ENCODE data around the gene RAD51B. TPM values are rescaled to one million over a fixed set of nuclear protein-coding genes. Genes with fewer than 3 reads are reported as not detected.
A peak's percentile ranks its signal among the peaks of the same experiment; 100 is the strongest.

The RAD51B gene
- total RNA-seq, 1 experiment from 2014 or later: 10.8 TPM

GRCh38 chr14:68408680-68409079 lies 589.1 kb downstream of the RAD51B start:
- Histone ChIP-seq H3K4me2 (ENCODE audit: low read length) (0 out of 2 replicates have a peak overlapping the region, but pooled peaks have one; percentile 8), H3K4me1 (ENCODE audit: insufficient read depth, low read length) (peaks cover 56% of the 10 kb centered on the region), H3K79me2 (ENCODE audit: low read length) (no peaks in the 10 kb centered on the region), H3K27me3 (ENCODE audit: low read length) (no peaks in the 10 kb centered on the region), H3K9me2 (replicated peaks; ENCODE audit: low read length) (no peaks in the 10 kb centered on the region), H3K36me3 (ENCODE audit: low read depth, low read length) (no peaks in the 10 kb centered on the region), H3K9me3 (ENCODE audit: low read length) (no peaks in the 10 kb centered on the region), H3K9ac (ENCODE audit: low read length) (no peak overlapping the region), H3K27ac (ENCODE audit: low read length) (peak overlapping the region; percentile 22; the same call in 1 of the 2 replicates), H3F3A (ENCODE audit: low read length, unreplicated experiment) (peaks cover 9% of the 10 kb centered on the region), H3K4me3 (ENCODE audit: low read length) (no peak overlapping the region), H4K20me1 (ENCODE audit: low read length) (no peaks in the 10 kb centered on the region), H2AFZ (ENCODE audit: low read length) (no peak overlapping the region)
- ATAC-seq (peak; percentile 59), DNase-seq (peak; percentile 63)
- BruUV-seq (replicated peaks): no TSS peak
- ChIA-PET CTCF (interaction anchor here (0.6 to 1.6 kb wide), 7 partner anchors 28 to 387 kb away, joined by 3 to 6 read pairs (median 3); no protein-coding TSS in a partner anchor), POLR2A (ENCODE audit: unreplicated experiment) (interaction anchor here (0.6 to 1.3 kb wide), 4 partner anchors 29 to 158 kb away, joined by 3 to 12 read pairs (median 10); no protein-coding TSS in a partner anchor)
- TF ChIP-seq CTCF (conservative IDR thresholded peaks at IDR 0.05; ENCODE audit: low read depth, low read length) (peak; percentile 63), EZH2 (IDR thresholded peaks at IDR 0.05; ENCODE audit: low read length, unreplicated experiment) (no peak)
- intact Hi-C loops (cut with micrococcal nuclease): loop anchor here (1.0 kb wide), 2 partner anchors 29 to 158 kb away; no protein-coding TSS in a partner anchor

DNA sequence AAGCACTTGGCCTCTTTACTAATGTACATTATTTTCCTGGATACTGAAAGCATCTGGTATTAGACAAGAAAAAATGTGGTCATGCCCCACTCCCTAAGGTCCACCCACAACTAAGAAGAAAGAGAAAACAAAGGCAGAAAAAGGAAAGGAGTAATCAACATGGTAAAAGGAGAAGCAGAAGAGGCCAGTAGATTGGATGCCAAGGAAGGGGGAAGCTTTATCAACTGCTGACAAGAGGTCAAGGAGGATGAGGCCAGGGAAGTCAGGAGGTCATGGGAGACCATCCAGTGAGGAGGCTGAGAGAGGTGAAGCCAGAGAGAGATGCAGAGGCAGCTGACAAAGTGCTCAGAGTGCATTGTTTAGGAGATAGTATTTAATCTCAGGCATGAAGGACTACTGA lies 589.8 kb downstream of the RAD51B start:
- CTCF ChIA-PET: interaction anchor here (0.7 to 1.6 kb wide), 3 partner anchors 46 to 386 kb away, joined by 3 to 6 read pairs (median 4); no protein-coding TSS in a partner anchor

More for the DNA sequence above, 589.8 kb downstream of the RAD51B start:
- no peak for DNase-seq
- Histone ChIP-seq H3K9me2 (replicated peaks; ENCODE audit: low read length) (no peaks in the 10 kb centered on the region), H3K9me3 (ENCODE audit: low read length) (no peaks in the 10 kb centered on the region), H3K36me3 (ENCODE audit: low read depth, low read length) (no peaks in the 10 kb centered on the region), H3K79me2 (ENCODE audit: low read length) (no peaks in the 10 kb centered on the region), H2AFZ (ENCODE audit: low read length) (no peak overlapping the region), H3K4me1 (ENCODE audit: insufficient read depth, low read length) (peaks cover 63% of the 10 kb centered on the region), H3K4me3 (ENCODE audit: low read length) (no peak overlapping the region), H3K4me2 (ENCODE audit: low read length) (no peak overlapping the region), H3K9ac (ENCODE audit: low read length) (no peak overlapping the region), H4K20me1 (ENCODE audit: low read length) (no peaks in the 10 kb centered on the region), H3K27ac (ENCODE audit: low read length) (no peak overlapping the region), H3F3A (ENCODE audit: low read length, unreplicated experiment) (peaks cover 9% of the 10 kb centered on the region), H3K27me3 (ENCODE audit: low read length) (no peaks in the 10 kb centered on the region)
- intact Hi-C loops (cut with micrococcal nuclease): no loop called here
- POLR2A ChIA-PET (ENCODE audit: unreplicated experiment): interaction anchor here (0.6 to 1.3 kb wide), 4 partner anchors 30 to 159 kb away, joined by 3 to 12 read pairs (median 10); no protein-coding TSS in a partner anchor
- no TSS peak for BruUV-seq (replicated peaks)
- no peak for ATAC-seq
- TF ChIP-seq CTCF (conservative IDR thresholded peaks at IDR 0.05; ENCODE audit: low read depth, low read length) (no peak), EZH2 (IDR thresholded peaks at IDR 0.05; ENCODE audit: low read length, unreplicated experiment) (no peak)

Data from PC-3 (cell line).